ENCODE results near the gene TRPV2.

DNA sequence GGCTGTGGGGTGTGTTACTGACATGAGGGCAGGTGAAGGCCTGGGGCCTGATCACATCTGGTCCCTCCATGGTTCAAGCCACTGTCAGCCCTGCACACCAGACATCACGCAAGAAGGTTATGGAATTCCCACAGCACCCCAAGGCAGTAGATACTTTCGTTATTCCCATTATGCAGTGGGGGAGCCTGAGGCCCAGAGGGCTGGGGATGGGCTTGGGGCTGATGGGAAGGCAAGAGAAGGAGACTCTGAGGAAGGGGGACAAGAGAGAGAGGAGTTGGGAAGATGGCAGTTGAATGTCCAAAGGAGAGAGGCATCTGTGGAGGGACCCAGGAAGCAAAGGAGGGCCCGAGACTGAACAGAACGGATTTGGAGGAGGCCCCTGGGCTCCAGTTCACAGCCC is 34.7 kb downstream of the TRPV2 start:
- TF ChIP-seq ZC3H10 (CRISPR knock-in tag; IDR thresholded peaks at IDR 0.05) (no peak), ZNF565 (CRISPR knock-in tag; conservative IDR thresholded peaks at IDR 0.05; ENCODE audit: low read depth) (no peak), ARNTL (CRISPR knock-in tag; IDR thresholded peaks at IDR 0.05; ENCODE audit: borderline replicate concordance, low read depth) (no peak), CSDC2 (CRISPR knock-in tag; IDR thresholded peaks at IDR 0.05) (no peak), RARB (CRISPR knock-in tag; IDR thresholded peaks at IDR 0.05) (no peak), ZNF8 (CRISPR knock-in tag; IDR thresholded peaks at IDR 0.05) (no peak), ZFP3 (CRISPR knock-in tag; IDR thresholded peaks at IDR 0.05) (no peak), TOX (CRISPR knock-in tag; IDR thresholded peaks at IDR 0.05; ENCODE audit: borderline replicate concordance) (no peak), OSR1 (CRISPR knock-in tag; IDR thresholded peaks at IDR 0.05) (no peak), GLIS3 (CRISPR knock-in tag; IDR thresholded peaks at IDR 0.05) (no peak)
- TF ChIP-seq, protein P1, sequence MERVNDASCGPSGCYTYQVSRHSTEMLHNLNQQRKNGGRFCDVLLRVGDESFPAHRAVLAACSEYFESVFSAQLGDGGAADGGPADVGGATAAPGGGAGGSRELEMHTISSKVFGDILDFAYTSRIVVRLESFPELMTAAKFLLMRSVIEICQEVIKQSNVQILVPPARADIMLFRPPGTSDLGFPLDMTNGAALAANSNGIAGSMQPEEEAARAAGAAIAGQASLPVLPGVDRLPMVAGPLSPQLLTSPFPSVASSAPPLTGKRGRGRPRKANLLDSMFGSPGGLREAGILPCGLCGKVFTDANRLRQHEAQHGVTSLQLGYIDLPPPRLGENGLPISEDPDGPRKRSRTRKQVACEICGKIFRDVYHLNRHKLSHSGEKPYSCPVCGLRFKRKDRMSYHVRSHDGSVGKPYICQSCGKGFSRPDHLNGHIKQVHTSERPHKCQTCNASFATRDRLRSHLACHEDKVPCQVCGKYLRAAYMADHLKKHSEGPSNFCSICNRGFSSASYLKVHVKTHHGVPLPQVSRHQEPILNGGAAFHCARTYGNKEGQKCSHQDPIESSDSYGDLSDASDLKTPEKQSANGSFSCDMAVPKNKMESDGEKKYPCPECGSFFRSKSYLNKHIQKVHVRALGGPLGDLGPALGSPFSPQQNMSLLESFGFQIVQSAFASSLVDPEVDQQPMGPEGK (CRISPR knock-in tag; IDR thresholded peaks at IDR 0.05; ENCODE audit: borderline replicate concordance): no peak
- TF ChIP-seq, protein P2, sequence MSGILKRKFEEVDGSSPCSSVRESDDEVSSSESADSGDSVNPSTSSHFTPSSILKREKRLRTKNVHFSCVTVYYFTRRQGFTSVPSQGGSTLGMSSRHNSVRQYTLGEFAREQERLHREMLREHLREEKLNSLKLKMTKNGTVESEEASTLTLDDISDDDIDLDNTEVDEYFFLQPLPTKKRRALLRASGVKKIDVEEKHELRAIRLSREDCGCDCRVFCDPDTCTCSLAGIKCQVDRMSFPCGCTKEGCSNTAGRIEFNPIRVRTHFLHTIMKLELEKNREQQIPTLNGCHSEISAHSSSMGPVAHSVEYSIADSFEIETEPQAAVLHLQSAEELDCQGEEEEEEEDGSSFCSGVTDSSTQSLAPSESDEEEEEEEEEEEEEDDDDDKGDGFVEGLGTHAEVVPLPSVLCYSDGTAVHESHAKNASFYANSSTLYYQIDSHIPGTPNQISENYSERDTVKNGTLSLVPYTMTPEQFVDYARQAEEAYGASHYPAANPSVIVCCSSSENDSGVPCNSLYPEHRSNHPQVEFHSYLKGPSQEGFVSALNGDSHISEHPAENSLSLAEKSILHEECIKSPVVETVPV (CRISPR knock-in tag; IDR thresholded peaks at IDR 0.05): no peak
- TF ChIP-seq, protein P3, sequence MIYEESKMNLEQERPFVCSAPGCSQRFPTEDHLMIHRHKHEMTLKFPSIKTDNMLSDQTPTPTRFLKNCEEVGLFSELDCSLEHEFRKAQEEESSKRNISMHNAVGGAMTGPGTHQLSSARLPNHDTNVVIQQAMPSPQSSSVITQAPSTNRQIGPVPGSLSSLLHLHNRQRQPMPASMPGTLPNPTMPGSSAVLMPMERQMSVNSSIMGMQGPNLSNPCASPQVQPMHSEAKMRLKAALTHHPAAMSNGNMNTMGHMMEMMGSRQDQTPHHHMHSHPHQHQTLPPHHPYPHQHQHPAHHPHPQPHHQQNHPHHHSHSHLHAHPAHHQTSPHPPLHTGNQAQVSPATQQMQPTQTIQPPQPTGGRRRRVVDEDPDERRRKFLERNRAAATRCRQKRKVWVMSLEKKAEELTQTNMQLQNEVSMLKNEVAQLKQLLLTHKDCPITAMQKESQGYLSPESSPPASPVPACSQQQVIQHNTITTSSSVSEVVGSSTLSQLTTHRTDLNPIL (CRISPR knock-in tag; IDR thresholded peaks at IDR 0.05; ENCODE audit: low read depth): no peak
